Ramos (cell line): ENCODE results near the gene PLA2G5.

Experiments used
- in situ Hi-C: fragments of 300-500 bp; cut with MboI; formaldehyde crosslinking; loops from one replicate; pipeline ENCODE4 v1.14.3; 2022; ENCODE audit warnings: low sequenced_read_pairs; ENCODE audit not compliant: unreplicated experiment

The PLA2G5 gene

GRCh38 chr1:20061866-20062265, 8.1 kb upstream of the PLA2G5 start:
- in situ Hi-C loops: no loop called here

- in situ Hi-C loops: no loop called here
These were observed 6.1 kb upstream of the PLA2G5 start for GRCh38 chr1:20063861-20064292.

- in situ Hi-C loops: no loop called here
These were observed 1.3 kb upstream of the PLA2G5 start for GRCh38 chr1:20068722-20069121.

GRCh38 chr1:20070357-20070756, 363 bp downstream of the PLA2G5 start:
- in situ Hi-C loops: no loop called here

- in situ Hi-C loops: no loop called here
These were observed 1.4 kb downstream of the PLA2G5 start for GRCh38 chr1:20071416-20071815.

- in situ Hi-C loops: no loop called here
These were observed 2.8 kb downstream of the PLA2G5 start for GRCh38 chr1:20072771-20073170.

GRCh38 chr1:20073256-20073655, 3.3 kb downstream of the PLA2G5 start:
- in situ Hi-C loops: no loop called here

GRCh38 chr1:20074055-20074724, 4.2 kb downstream of the PLA2G5 start:
- in situ Hi-C loops: no loop called here

GRCh38 chr1:20074725-20075171, 4.8 kb downstream of the PLA2G5 start:
- in situ Hi-C loops: no loop called here

- in situ Hi-C loops: no loop called here
These were observed 5.4 kb downstream of the PLA2G5 start for GRCh38 chr1:20075345-20075744.

- in situ Hi-C loops: no loop called here
These were observed 6.2 kb downstream of the PLA2G5 start for GRCh38 chr1:20076223-20076622.

- in situ Hi-C loops: no loop called here
These were observed 6.9 kb downstream of the PLA2G5 start for GRCh38 chr1:20076710-20077461.

- in situ Hi-C loops: no loop called here
These were observed 8.2 kb downstream of the PLA2G5 start for GRCh38 chr1:20078171-20078651.

- in situ Hi-C loops: no loop called here
These were observed 8.7 kb downstream of the PLA2G5 start for GRCh38 chr1:20078711-20079110.

- in situ Hi-C loops: no loop called here
These were observed 9.8 kb downstream of the PLA2G5 start for GRCh38 chr1:20079661-20080305.

- in situ Hi-C loops: no loop called here
These were observed 10.7 kb downstream of the PLA2G5 start for GRCh38 chr1:20080441-20081352.

GRCh38 chr1:20081353-20081810, 11.4 kb downstream of the PLA2G5 start:
- in situ Hi-C loops: no loop called here

GRCh38 chr1:20082772-20083171, 12.8 kb downstream of the PLA2G5 start:
- in situ Hi-C loops: no loop called here

GRCh38 chr1:20083178-20083944, 13.4 kb downstream of the PLA2G5 start:
- in situ Hi-C loops: no loop called here
